MM.1S (cell line): ENCODE results near the gene VPS35L.
"Not testable (repeated sequence)": the region's sequence is repeated elsewhere in the genome, so short reads cannot be mapped to it uniquely, and the experiment has no call there.

Source experiments
- EZH2 ChIP-seq: fragments of 300-600 bp; sonication (generic); optimal IDR thresholded peaks from 2 replicates; pipeline ENCODE3; 2017; ENCODE audit warnings: low read depth, mild to moderate bottlenecking, antibody characterized with exemption, low read length, mixed read lengths
- TF ChIP-seq, protein P1 (sequence below): fragments of 300-600 bp; sonication (generic); IDR thresholded peaks from 2 replicates; pipeline ENCODE4 v1.5.1; 2016; ENCODE audit warnings: antibody characterized with exemption, low read length, mixed read lengths

DNA sequence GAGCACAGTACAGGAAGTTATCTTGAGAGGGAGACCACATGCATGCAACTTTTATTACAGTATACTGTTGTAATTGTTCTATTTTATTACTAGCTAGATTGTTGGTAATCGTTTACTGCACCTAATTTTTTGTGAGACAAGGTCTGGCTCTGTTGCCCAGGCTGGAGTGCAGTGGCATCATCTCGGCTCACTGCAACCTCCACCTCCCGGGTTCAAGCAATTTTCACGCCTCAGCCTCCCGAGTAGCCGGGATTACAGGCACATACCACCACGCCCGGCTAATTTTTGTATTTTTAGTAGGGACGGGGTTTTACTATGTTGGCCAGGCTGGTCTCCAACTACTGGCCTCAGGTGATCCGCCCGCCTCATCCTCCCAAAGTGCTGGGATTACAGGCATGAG is 161.2 kb downstream of the VPS35L start:
- TF ChIP-seq, protein P1, sequence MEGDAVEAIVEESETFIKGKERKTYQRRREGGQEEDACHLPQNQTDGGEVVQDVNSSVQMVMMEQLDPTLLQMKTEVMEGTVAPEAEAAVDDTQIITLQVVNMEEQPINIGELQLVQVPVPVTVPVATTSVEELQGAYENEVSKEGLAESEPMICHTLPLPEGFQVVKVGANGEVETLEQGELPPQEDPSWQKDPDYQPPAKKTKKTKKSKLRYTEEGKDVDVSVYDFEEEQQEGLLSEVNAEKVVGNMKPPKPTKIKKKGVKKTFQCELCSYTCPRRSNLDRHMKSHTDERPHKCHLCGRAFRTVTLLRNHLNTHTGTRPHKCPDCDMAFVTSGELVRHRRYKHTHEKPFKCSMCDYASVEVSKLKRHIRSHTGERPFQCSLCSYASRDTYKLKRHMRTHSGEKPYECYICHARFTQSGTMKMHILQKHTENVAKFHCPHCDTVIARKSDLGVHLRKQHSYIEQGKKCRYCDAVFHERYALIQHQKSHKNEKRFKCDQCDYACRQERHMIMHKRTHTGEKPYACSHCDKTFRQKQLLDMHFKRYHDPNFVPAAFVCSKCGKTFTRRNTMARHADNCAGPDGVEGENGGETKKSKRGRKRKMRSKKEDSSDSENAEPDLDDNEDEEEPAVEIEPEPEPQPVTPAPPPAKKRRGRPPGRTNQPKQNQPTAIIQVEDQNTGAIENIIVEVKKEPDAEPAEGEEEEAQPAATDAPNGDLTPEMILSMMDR: not testable (repeated sequence)
- not testable (repeated sequence) for TF ChIP-seq EZH2
